ENCODE measurements around the gene LAMA4. TPM values are rescaled to one million over a fixed set of nuclear protein-coding genes. Genes with fewer than 3 reads are reported as not detected.

LAMA4 gene
- total and polyA plus RNA-seq, 2 of the 13 experiments (the other 11 are each of a cell fraction or from before 2014, with no cell fraction given) = not detected

GRCh38 chr6:112202639-112203341, 51.6 kb downstream of the LAMA4 start:
- Histone ChIP-seq H3K4me1 (ENCODE audit: insufficient read depth, low read length) (peaks cover 16% of the 10 kb centered on the region), H4K20me1 (ENCODE audit: insufficient read depth, low read length) (no peaks in the 10 kb centered on the region), H3K27me3 (ENCODE audit: control insufficient read depth in 1 of 2, insufficient read depth in 2 of 2, low read length in 2 of 2) (no peaks in the 10 kb centered on the region; a peak in 1 of 5 replicates), H2AFZ (ENCODE audit: low read length) (no peak overlapping the region), H3K27ac (ENCODE audit: extremely low read length, insufficient read depth, low read length) (no peak overlapping the region), H3K4me2 (ENCODE audit: low read depth, low read length) (no peak overlapping the region), H3K4me3 (replicated peaks in 1 of 3; ENCODE audit: insufficient read depth in 1 of 3, low read depth in 2 of 3, low read length in 3 of 3) (no peak overlapping the region), H3K36me3 (replicated peaks in 1 of 2; ENCODE audit: control insufficient read depth in 1 of 2, insufficient read depth in 2 of 2, low read length in 2 of 2) (no peaks in the 10 kb centered on the region), H3K9ac (ENCODE audit: insufficient read depth, low read depth, low read length) (no peak overlapping the region), H3K9me3 (ENCODE audit: low read length) (no peaks in the 10 kb centered on the region), H3K79me2 (ENCODE audit: insufficient read depth, low read length) (no peaks in the 10 kb centered on the region)
- in situ Hi-C loops (cut with HindIII; ENCODE audit: extremely low pct_ligation_motif_present, low pct_unique_long_range_greater_than_20kb) (no loop called here), intact Hi-C loops (cut with micrococcal nuclease; ENCODE audit: unreplicated experiment) (no loop called here)
- no peak for TF ChIP-seq HNF4A (CRISPR knock-in tag; IDR thresholded peaks at IDR 0.05)
- TF ChIP-seq AFF4 (CRISPR knock-in tag; IDR thresholded peaks at IDR 0.05) = no peak
- no peak for TF ChIP-seq TIGD3 (CRISPR knock-in tag; IDR thresholded peaks at IDR 0.05; ENCODE audit: borderline replicate concordance)
- no peak for TF ChIP-seq ZMAT3 (CRISPR knock-in tag; conservative IDR thresholded peaks at IDR 0.05)
- TF ChIP-seq KMT2A (CRISPR knock-in tag; IDR thresholded peaks at IDR 0.05) = no peak
- no peak for TF ChIP-seq ZNF343 (CRISPR knock-in tag; IDR thresholded peaks at IDR 0.05)
- no peak for TF ChIP-seq PRDM15 (CRISPR knock-in tag; IDR thresholded peaks at IDR 0.05)
- TF ChIP-seq CENPT (CRISPR knock-in tag; IDR thresholded peaks at IDR 0.05; ENCODE audit: low read depth) = no peak
- no peak for TF ChIP-seq ZNF563 (CRISPR knock-in tag; IDR thresholded peaks at IDR 0.05)
- TF ChIP-seq GATA4 (IDR thresholded peaks at IDR 0.05; ENCODE audit: borderline replicate concordance, low read depth) = no peak
- no peak for TF ChIP-seq NR2F6 (IDR thresholded peaks at IDR 0.05)
- TF ChIP-seq NR2F6 (CRISPR knock-in tag; IDR thresholded peaks at IDR 0.05) = no peak
- TF ChIP-seq ELF3 (CRISPR knock-in tag; IDR thresholded peaks at IDR 0.05) = no peak
- TF ChIP-seq SMAD3 (CRISPR knock-in tag; IDR thresholded peaks at IDR 0.05) = no peak
- TF ChIP-seq SP1 (IDR thresholded peaks at IDR 0.05) = no peak
- no peak for TF ChIP-seq SP1 (CRISPR knock-in tag; IDR thresholded peaks at IDR 0.05)
- TF ChIP-seq RFXAP (CRISPR knock-in tag; IDR thresholded peaks at IDR 0.05; ENCODE audit: borderline replicate concordance) = no peak
- no peak for TF ChIP-seq ZNF564 (CRISPR knock-in tag; IDR thresholded peaks at IDR 0.05)
- DNase-seq (ENCODE audit: low spot score) (no peak), FAIRE-seq (no peak), ATAC-seq (no peak; the same call in 2 of the 3 replicates)
- ChIA-PET POLR2A (no interaction called here), CTCF (ENCODE audit: low intra/inter-chr PET ratio, low total read pairs) (no interaction called here)
- BruUV-seq (replicated peaks) = no TSS peak
- WGBS (ENCODE audit: low lambda C conversion rate) = 17% methylated on average over 12 of the region's 12 CpGs
